Measurements from ENCODE around the gene ATP6V1G2.

The ATP6V1G2 gene

GRCh38 chr6:31582230-31582643 lies 35.8 kb upstream of the ATP6V1G2 start, which contains the start of gene LTB:
LTB (minus strand) TSS chr6:31582424; CDS start chr6:31582417, 7 bp downstream.
- H2BK5ac ChIP-seq (ENCODE audit: low read depth, low read length, poor library complexity), result no peak within 1 kb of the TSS
- no peak within 1 kb of the TSS for H3K23ac ChIP-seq (ENCODE audit: low read length)
- H3K27ac ChIP-seq (ENCODE audit: low read depth, low read length), result peak within 1 kb of the TSS; percentile 15
- peak within 1 kb of the TSS; percentile 93 for H2AFZ ChIP-seq (ENCODE audit: insufficient read depth, low read length, poor library complexity)
- no peak for DNase-seq
- H3K4ac ChIP-seq (ENCODE audit: low read depth, low read length), result peak within 1 kb of the TSS; percentile 29
- H2AK5ac ChIP-seq (ENCODE audit: low read length), result peak within 1 kb of the TSS; percentile 33
- peak within 1 kb of the TSS; percentile 77 for H3K4me3 ChIP-seq (ENCODE audit: low read depth, low read length)
- WGBS (ENCODE audit: extremely low coverage, insufficient coverage, insufficient read length), result no CpG with 5 or more reads among the region's 3 CpGs
- H3K18ac ChIP-seq (ENCODE audit: low read length), result peak within 1 kb of the TSS; percentile 54
- H4K12ac ChIP-seq (ENCODE audit: low read depth, low read length), result peak within 1 kb of the TSS; percentile 72
- H3K36me3 ChIP-seq (ENCODE audit: control insufficient read depth in 1 of 2, insufficient read depth in 2 of 2, low read length in 2 of 2), result no peaks in the 10 kb centered on the region
- H2BK12ac ChIP-seq (ENCODE audit: low read length), result no peak within 1 kb of the TSS
- peak within 1 kb of the TSS; percentile 70 for H3K9ac ChIP-seq (ENCODE audit: low read length)
- H2BK120ac ChIP-seq (ENCODE audit: insufficient read depth, low read length, poor library complexity), result peak within 1 kb of the TSS; percentile 75
- H3K27me3 ChIP-seq (ENCODE audit: insufficient read depth, low read length), result no peaks in the 10 kb centered on the region
- H3K14ac ChIP-seq (ENCODE audit: low read length), result peak within 1 kb of the TSS; percentile 80
- H3K79me1 ChIP-seq (ENCODE audit: low read length), result peaks cover 24% of the 10 kb centered on the region
- H3K4me1 ChIP-seq (ENCODE audit: control insufficient read depth in 1 of 2, insufficient read depth in 2 of 2, low read length in 2 of 2), result peaks cover 25 to 31% of the 10 kb centered on the region in 2 experiments
- peak within 1 kb of the TSS; percentile 63 for H3K4me2 ChIP-seq (ENCODE audit: low read length)
- H3K79me2 ChIP-seq (ENCODE audit: control insufficient read depth, insufficient read depth, low read length, poor library complexity), result peaks cover 6% of the 10 kb centered on the region
- H3K9me3 ChIP-seq (ENCODE audit: insufficient read depth, low read depth, low read length), result no peaks in the 10 kb centered on the region
- peak within 1 kb of the TSS; percentile 87 for H4K91ac ChIP-seq (ENCODE audit: low read depth, low read length)
- H4K8ac ChIP-seq (ENCODE audit: low read depth, low read length), result peak within 1 kb of the TSS; percentile 95

GRCh38 chr6:31581434-31582229 lies 35.2 kb upstream of the ATP6V1G2 start:
- Histone ChIP-seq H2AFZ (ENCODE audit: insufficient read depth, low read length, poor library complexity) (peak overlapping the region; percentile 93), H2BK5ac (ENCODE audit: low read depth, low read length, poor library complexity) (no peak overlapping the region), H3K79me1 (ENCODE audit: low read length) (peaks cover 30% of the 10 kb centered on the region), H2BK120ac (ENCODE audit: insufficient read depth, low read length, poor library complexity) (peak overlapping the region; percentile 75), H3K18ac (ENCODE audit: low read length) (peak overlapping the region; percentile 54), H3K4me3 (ENCODE audit: low read depth, low read length) (peak overlapping the region; percentile 77), H3K27me3 (ENCODE audit: insufficient read depth, low read length) (no peaks in the 10 kb centered on the region), H3K4me2 (ENCODE audit: low read length) (peak overlapping the region; percentile 63), H3K79me2 (ENCODE audit: control insufficient read depth, insufficient read depth, low read length, poor library complexity) (peaks cover 6% of the 10 kb centered on the region), H3K4me1 (ENCODE audit: control insufficient read depth in 1 of 2, insufficient read depth in 2 of 2, low read length in 2 of 2) (peaks cover 31 to 37% of the 10 kb centered on the region in 2 experiments), H2AK5ac (ENCODE audit: low read length) (peak overlapping the region; percentile 33), H4K12ac (ENCODE audit: low read depth, low read length) (peak overlapping the region; percentile 72), H4K91ac (ENCODE audit: low read depth, low read length) (peak overlapping the region; percentile 87), H3K9me3 (ENCODE audit: insufficient read depth, low read depth, low read length) (no peaks in the 10 kb centered on the region), H3K27ac (ENCODE audit: low read depth, low read length) (peak overlapping the region; percentile 15), H3K4ac (ENCODE audit: low read depth, low read length) (peak overlapping the region; percentile 29), H3K23ac (ENCODE audit: low read length) (no peak overlapping the region), H4K8ac (ENCODE audit: low read depth, low read length) (peak overlapping the region; percentile 95), H2BK12ac (ENCODE audit: low read length) (no peak overlapping the region), H3K36me3 (ENCODE audit: control insufficient read depth in 1 of 2, insufficient read depth in 2 of 2, low read length in 2 of 2) (no peaks in the 10 kb centered on the region), H3K14ac (ENCODE audit: low read length) (peak overlapping the region; percentile 80), H3K9ac (ENCODE audit: low read length) (peak overlapping the region; percentile 70)
- DNase-seq, result no peak
- WGBS (ENCODE audit: extremely low coverage, insufficient coverage, insufficient read length), result no CpG with 5 or more reads among the region's 21 CpGs

- H4K12ac ChIP-seq (ENCODE audit: low read depth, low read length), result peak overlapping the region; percentile 73
- H3K27ac ChIP-seq (ENCODE audit: low read depth, low read length), result peak overlapping the region; percentile 15
- H3K23ac ChIP-seq (ENCODE audit: low read length), result no peak overlapping the region
- H3K9ac ChIP-seq (ENCODE audit: low read length), result peak overlapping the region; percentile 70
- peak overlapping the region; percentile 94 for H2BK12ac ChIP-seq (ENCODE audit: low read length)
- peak overlapping the region; percentile 77 for H2AK5ac ChIP-seq (ENCODE audit: low read length)
- H2BK120ac ChIP-seq (ENCODE audit: insufficient read depth, low read length, poor library complexity), result peak overlapping the region; percentile 88
- peak overlapping the region; percentile 29 for H2BK5ac ChIP-seq (ENCODE audit: low read depth, low read length, poor library complexity)
- no CpG with 5 or more reads among the region's 62 CpGs for WGBS (ENCODE audit: extremely low coverage, insufficient coverage, insufficient read length)
- H3K4ac ChIP-seq (ENCODE audit: low read depth, low read length), result peak overlapping the region; percentile 62
- H3K4me3 ChIP-seq (ENCODE audit: low read depth, low read length), result peak overlapping the region; percentile 77
- no peaks in the 10 kb centered on the region for H3K36me3 ChIP-seq (ENCODE audit: control insufficient read depth in 1 of 2, insufficient read depth in 2 of 2, low read length in 2 of 2)
- H3K18ac ChIP-seq (ENCODE audit: low read length), result peak overlapping the region; percentile 86
- H2AFZ ChIP-seq (ENCODE audit: insufficient read depth, low read length, poor library complexity), result peak overlapping the region; percentile 93
- peaks cover 6% of the 10 kb centered on the region for H3K79me2 ChIP-seq (ENCODE audit: control insufficient read depth, insufficient read depth, low read length, poor library complexity)
- H4K91ac ChIP-seq (ENCODE audit: low read depth, low read length), result peak overlapping the region; percentile 87
- peaks cover 30% of the 10 kb centered on the region for H3K79me1 ChIP-seq (ENCODE audit: low read length)
- peak overlapping the region; percentile 95 for H4K8ac ChIP-seq (ENCODE audit: low read depth, low read length)
- peak overlapping the region; percentile 83 for H3K14ac ChIP-seq (ENCODE audit: low read length)
- DNase-seq, result peak; percentile 57 to 76
- H3K9me3 ChIP-seq (ENCODE audit: insufficient read depth, low read depth, low read length), result no peaks in the 10 kb centered on the region
- peaks cover 36 to 42% of the 10 kb centered on the region in 2 experiments for H3K4me1 ChIP-seq (ENCODE audit: control insufficient read depth in 1 of 2, insufficient read depth in 2 of 2, low read length in 2 of 2)
- peak overlapping the region; percentile 63 for H3K4me2 ChIP-seq (ENCODE audit: low read length)
- H3K27me3 ChIP-seq (ENCODE audit: insufficient read depth, low read length), result no peaks in the 10 kb centered on the region
These were observed 34.5 kb upstream of the ATP6V1G2 start for GRCh38 chr6:31580807-31581433.

DNA sequence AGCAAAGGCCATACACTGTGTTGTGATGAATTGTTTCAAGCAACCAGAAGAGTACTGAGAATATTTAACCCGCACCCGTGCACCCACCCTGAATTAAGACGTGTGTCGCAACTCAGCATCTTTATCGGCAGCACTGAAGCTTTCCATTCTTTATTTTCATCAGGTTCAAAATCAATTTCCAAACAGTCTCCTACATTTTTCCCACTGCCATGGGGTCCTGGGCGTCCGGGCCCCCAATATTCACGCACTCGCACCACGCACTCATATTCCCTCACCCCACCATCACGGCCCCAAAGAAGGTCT lies 34.0 kb upstream of the ATP6V1G2 start:
- WGBS (ENCODE audit: extremely low coverage, insufficient coverage, insufficient read length), result no CpG with 5 or more reads among the region's 11 CpGs
- no peak overlapping the region for H3K27ac ChIP-seq (ENCODE audit: low read depth, low read length)

More for the DNA sequence above, 34.0 kb upstream of the ATP6V1G2 start:
- peak overlapping the region; percentile 90 for H4K8ac ChIP-seq (ENCODE audit: low read depth, low read length)
- H3K4ac ChIP-seq (ENCODE audit: low read depth, low read length), result peak overlapping the region; percentile 62
- H3K4me1 ChIP-seq (ENCODE audit: control insufficient read depth in 1 of 2, insufficient read depth in 2 of 2, low read length in 2 of 2), result peaks cover 41 to 48% of the 10 kb centered on the region in 2 experiments
- H3K9ac ChIP-seq (ENCODE audit: low read length), result no peak overlapping the region
- peak overlapping the region; percentile 57 for H3K4me3 ChIP-seq (ENCODE audit: low read depth, low read length)
- no peaks in the 10 kb centered on the region for H3K9me3 ChIP-seq (ENCODE audit: insufficient read depth, low read depth, low read length)
- peak overlapping the region; percentile 73 for H4K12ac ChIP-seq (ENCODE audit: low read depth, low read length)
- no peak for DNase-seq
- peaks cover 34% of the 10 kb centered on the region for H3K79me1 ChIP-seq (ENCODE audit: low read length)
- H3K4me2 ChIP-seq (ENCODE audit: low read length), result peak overlapping the region; percentile 63
- H3K36me3 ChIP-seq (ENCODE audit: control insufficient read depth in 1 of 2, insufficient read depth in 2 of 2, low read length in 2 of 2), result no peaks in the 10 kb centered on the region
- H2AK5ac ChIP-seq (ENCODE audit: low read length), result peak overlapping the region; percentile 77
- H2BK12ac ChIP-seq (ENCODE audit: low read length), result peak overlapping the region; percentile 94
- no peak overlapping the region for H3K23ac ChIP-seq (ENCODE audit: low read length)
- peak overlapping the region; percentile 75 for H2AFZ ChIP-seq (ENCODE audit: insufficient read depth, low read length, poor library complexity)
- peak overlapping the region; percentile 87 for H4K91ac ChIP-seq (ENCODE audit: low read depth, low read length)
- H3K27me3 ChIP-seq (ENCODE audit: insufficient read depth, low read length), result no peaks in the 10 kb centered on the region
- peak overlapping the region; percentile 83 for H3K14ac ChIP-seq (ENCODE audit: low read length)
- H2BK5ac ChIP-seq (ENCODE audit: low read depth, low read length, poor library complexity), result peak overlapping the region; percentile 13
- peak overlapping the region; percentile 88 for H2BK120ac ChIP-seq (ENCODE audit: insufficient read depth, low read length, poor library complexity)
- H3K18ac ChIP-seq (ENCODE audit: low read length), result peak overlapping the region; percentile 86
- peaks cover 6% of the 10 kb centered on the region for H3K79me2 ChIP-seq (ENCODE audit: control insufficient read depth, insufficient read depth, low read length, poor library complexity)

Data from trophoblast cell (in vitro differentiated cells and primary cell).